TTC549 (cell line): ENCODE data around the gene SEC24C.
"Not testable (repeated sequence)": the region's sequence is repeated elsewhere in the genome, so short reads cannot be mapped to it uniquely, and the experiment has no call there.

Source experiments
- FAIRE-seq: peaks from 2 replicates; lab custom pipeline; 2012; peaks lifted over from hg19 to GRCh38; lab: Jason Lieb, UNC

The SEC24C gene

GRCh38 chr10:73743905-73744663 lies at the start of gene SEC24C:
TSS of gene SEC24C (plus strand) at chr10:73744372. CDS start at chr10:73746833, 2,461 bp downstream.
- FAIRE-seq = peak; percentile 29

GRCh38 chr10:73695302-73695701 lies 48.9 kb upstream of the SEC24C start:
- not testable (repeated sequence) for FAIRE-seq

- FAIRE-seq = not testable (repeated sequence)
Observed at GRCh38 chr10:73697675-73698159, 46.5 kb upstream of the SEC24C start, which contains the start of gene AGAP5. TSS of gene AGAP5 (minus strand) at chr10:73698109. CDS start at chr10:73697755, 354 bp downstream.

- not testable (repeated sequence) for FAIRE-seq
Observed at GRCh38 chr10:73698819-73699218, 45.4 kb upstream of the SEC24C start.

GRCh38 chr10:73703924-73704323 lies 40.2 kb upstream of the SEC24C start:
- not testable (repeated sequence) for FAIRE-seq

GRCh38 chr10:73705506-73706072 lies 38.6 kb upstream of the SEC24C start:
- not testable (repeated sequence) for FAIRE-seq

GRCh38 chr10:73706488-73706887 lies 37.7 kb upstream of the SEC24C start:
- not testable (repeated sequence) for FAIRE-seq

- FAIRE-seq = not testable (repeated sequence)
Observed at GRCh38 chr10:73707628-73708027, 36.5 kb upstream of the SEC24C start.

GRCh38 chr10:73708122-73708521 lies 36.0 kb upstream of the SEC24C start:
- FAIRE-seq = not testable (repeated sequence)

- not testable (repeated sequence) for FAIRE-seq
Observed at GRCh38 chr10:73711683-73712082, 32.5 kb upstream of the SEC24C start.

GRCh38 chr10:73713912-73714311 lies 30.3 kb upstream of the SEC24C start:
- not testable (repeated sequence) for FAIRE-seq

GRCh38 chr10:73714483-73714882 lies 29.7 kb upstream of the SEC24C start:
- FAIRE-seq = not testable (repeated sequence)

GRCh38 chr10:73715179-73716156 lies 28.7 kb upstream of the SEC24C start:
- FAIRE-seq = not testable (repeated sequence)

- FAIRE-seq = no peak
Observed at GRCh38 chr10:73716251-73716650, 27.9 kb upstream of the SEC24C start.

GRCh38 chr10:73717556-73717955 lies 26.6 kb upstream of the SEC24C start:
- FAIRE-seq = no peak

GRCh38 chr10:73720561-73720960 lies 23.6 kb upstream of the SEC24C start:
- FAIRE-seq = not testable (repeated sequence)

- no peak for FAIRE-seq
Observed at GRCh38 chr10:73723516-73723915, 20.7 kb upstream of the SEC24C start.

GRCh38 chr10:73729781-73730152 lies 14.4 kb upstream of the SEC24C start:
- not testable (repeated sequence) for FAIRE-seq

- no peak for FAIRE-seq
Observed at GRCh38 chr10:73730153-73730906, 13.8 kb upstream of the SEC24C start.

- no peak for FAIRE-seq
Observed at GRCh38 chr10:73731588-73732375, 12.4 kb upstream of the SEC24C start.

GRCh38 chr10:73732426-73732825 lies 11.7 kb upstream of the SEC24C start:
- FAIRE-seq = no peak
